GM13976 (cell line): ENCODE measurements around the gene RBM33.

Experiments
- DNase-seq: peaks from one replicate; pipeline ENCODE4 v3.0.0; 2012; ENCODE audit warnings: low spot score
- CTCF ChIP-seq: IDR thresholded peaks from 2 replicates; pipeline ENCODE4 v1.5.1; 2012; ENCODE audit warnings: borderline replicate concordance, mild to moderate bottlenecking; ENCODE audit not compliant: insufficient read depth; ENCODE audit errors: extremely low read depth, missing control alignments, control extremely low read depth
- in situ Hi-C: fragments of 300-500 bp; cut with MboI; formaldehyde crosslinking; loops from one replicate; pipeline ENCODE4 v1.12.0; 2022; ENCODE audit warnings: low sequenced_read_pairs, mixed read lengths, inconsistent platforms; ENCODE audit not compliant: unreplicated experiment

The RBM33 gene

GRCh38 chr7:155825336-155825735, 180.9 kb downstream of the RBM33 start:
- no peak for DNase-seq
- in situ Hi-C loops, result no loop called here
- no peak for TF ChIP-seq CTCF

- no peak for DNase-seq
- in situ Hi-C loops, result no loop called here
- TF ChIP-seq CTCF, result no peak
These were observed 185.5 kb downstream of the RBM33 start for GRCh38 chr7:155829796-155830470.
